Measurements from ENCODE around the gene VPS25. TPM values are rescaled to one million over a fixed set of nuclear protein-coding genes. Genes with fewer than 3 reads are reported as not detected.
"Not testable (repeated sequence)": the region's sequence is repeated elsewhere in the genome, so short reads cannot be mapped to it uniquely, and the experiment has no call there.

The VPS25 gene
- total RNA-seq, 1 donor from 2014 or later, result 24.5 TPM

DNA sequence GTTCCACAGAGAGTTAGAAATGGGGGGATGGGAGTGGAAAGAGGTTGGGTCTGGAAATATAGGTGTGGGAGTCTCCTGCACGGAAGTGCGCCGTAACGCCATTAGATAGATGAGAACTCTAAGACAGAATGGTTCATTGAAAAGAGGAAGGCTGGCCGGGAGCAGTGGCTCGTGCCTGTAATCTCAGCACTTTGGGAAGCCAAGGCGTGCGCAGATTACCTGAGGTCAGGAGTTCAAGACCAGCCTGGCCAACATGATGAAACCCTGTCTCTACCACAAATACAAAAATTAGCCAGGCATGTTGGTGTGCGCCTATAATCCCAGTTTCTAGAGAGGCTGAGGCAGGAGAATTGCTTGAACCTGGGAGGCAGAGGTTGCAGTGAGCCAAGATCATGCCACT, 5.2 kb upstream of the VPS25 start:
- not testable (repeated sequence) for DNase-seq

DNA sequence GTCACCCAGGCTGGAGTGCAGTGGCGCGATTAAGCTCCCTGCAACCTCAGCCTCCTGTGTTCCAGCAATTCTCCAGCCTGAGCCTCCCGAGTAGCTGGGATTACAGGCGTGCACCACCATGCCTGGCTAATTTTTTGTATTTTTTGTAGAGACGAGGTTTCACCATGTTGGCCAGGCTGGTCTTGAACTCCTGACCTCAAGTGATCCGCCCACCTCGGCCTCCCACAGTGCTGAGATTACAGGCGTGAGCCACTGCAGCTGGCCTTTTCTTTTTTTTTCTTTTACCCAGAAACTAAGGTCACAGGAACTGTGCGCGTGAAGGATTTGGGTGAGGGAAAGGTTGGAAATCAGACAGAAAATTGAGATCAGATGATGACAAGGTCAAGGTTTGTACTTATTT, 3.3 kb upstream of the VPS25 start:
- not testable (repeated sequence) for DNase-seq

DNA sequence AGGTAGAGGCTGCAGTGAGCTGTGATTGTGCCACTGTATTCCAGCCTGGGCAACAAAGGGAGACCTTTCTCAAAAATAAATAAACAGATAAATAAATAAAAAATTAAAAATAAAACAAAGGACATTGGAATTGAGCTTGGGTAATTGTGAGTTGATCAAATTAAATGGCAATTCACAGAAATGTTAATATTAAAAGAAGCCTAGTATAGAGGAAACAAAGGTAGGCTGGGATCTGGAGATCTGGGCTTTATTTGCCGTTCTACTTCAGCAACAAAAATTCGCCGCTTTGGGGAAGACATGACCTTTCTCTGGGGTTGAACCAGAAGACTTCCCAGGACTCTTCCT, 332 bp upstream of the VPS25 start:
- DNase-seq, result no peak

DNA sequence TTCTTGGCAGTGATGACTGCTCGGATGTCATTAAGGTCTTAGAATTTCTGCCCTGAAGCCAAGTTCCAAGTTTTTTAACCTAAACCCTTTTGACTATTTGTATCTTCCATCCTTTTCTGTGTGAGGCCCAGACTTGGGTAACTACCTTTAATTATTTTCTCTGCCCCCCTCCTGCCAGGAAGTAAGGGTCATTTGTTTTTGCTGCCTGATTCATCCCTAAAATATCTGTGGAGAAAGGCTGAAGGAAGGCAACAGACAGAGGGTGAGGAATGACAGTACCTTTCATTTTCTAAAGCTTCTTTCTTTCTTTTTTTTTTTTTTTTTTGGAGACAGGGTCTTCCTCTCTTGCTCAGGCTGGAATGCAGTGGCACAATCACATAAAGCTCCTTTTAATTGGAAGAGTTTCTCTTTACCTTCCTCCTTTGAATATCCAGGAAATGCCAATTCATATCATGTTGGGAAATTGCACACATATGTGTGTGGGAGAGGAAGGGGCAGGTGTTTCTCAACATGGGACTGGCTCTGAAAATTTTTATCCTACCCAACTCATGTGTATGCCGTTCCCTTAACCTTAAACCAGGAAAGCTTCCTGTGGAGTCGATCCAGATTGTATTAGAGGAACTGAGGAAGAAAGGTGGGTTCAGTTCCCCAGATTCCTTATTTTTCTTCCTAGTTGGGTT, 957 bp downstream of the VPS25 start:
- no peak for DNase-seq

DNA sequence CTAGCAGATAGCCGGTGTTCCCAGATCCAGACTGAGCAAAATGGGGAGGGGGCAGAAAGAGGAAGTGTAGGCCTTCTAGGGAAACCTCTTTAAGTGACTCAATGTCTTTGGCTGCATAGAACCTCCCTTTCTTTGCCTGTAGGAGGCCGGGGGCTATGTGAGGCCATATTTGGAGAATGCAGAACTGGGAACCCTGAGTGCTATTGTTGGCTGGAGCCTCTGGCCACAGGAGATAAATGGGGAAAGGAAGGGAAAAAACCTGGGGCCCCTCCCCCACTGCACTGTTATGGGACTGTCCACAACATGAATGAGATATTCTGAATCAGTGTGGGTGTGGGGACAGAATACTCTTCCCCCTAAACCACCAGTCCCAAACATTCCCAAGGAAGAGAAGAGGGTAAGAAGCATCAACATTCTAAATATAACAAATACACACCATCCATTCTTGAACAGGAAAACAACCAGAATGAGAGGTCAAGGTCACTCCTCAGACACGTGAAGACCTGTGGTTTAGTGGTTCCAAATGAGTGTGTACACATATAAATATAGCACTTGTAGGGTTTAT, 2.4 kb downstream of the VPS25 start:
- DNase-seq, result no peak

DNA sequence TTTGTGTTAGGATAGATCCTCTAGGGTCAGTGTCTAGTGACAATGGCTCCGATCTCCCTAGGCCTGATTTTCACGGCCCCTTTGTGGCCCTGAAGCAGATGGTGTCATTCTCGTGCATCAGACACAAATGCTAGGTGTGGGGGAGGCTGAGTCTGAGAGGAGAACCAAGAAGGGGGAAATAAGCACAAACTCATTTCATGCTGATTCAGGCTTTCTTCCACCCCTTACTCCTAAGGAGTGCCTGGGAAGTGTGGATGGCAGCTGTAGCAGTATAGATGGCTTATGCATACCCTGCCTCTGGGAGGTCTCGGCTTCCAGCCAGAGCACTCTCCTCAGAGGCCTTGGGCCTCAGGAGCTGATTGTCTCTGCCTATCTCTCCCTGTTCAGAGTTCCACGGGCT, 5.3 kb downstream of the VPS25 start:
- DNase-seq, result no peak

DNA sequence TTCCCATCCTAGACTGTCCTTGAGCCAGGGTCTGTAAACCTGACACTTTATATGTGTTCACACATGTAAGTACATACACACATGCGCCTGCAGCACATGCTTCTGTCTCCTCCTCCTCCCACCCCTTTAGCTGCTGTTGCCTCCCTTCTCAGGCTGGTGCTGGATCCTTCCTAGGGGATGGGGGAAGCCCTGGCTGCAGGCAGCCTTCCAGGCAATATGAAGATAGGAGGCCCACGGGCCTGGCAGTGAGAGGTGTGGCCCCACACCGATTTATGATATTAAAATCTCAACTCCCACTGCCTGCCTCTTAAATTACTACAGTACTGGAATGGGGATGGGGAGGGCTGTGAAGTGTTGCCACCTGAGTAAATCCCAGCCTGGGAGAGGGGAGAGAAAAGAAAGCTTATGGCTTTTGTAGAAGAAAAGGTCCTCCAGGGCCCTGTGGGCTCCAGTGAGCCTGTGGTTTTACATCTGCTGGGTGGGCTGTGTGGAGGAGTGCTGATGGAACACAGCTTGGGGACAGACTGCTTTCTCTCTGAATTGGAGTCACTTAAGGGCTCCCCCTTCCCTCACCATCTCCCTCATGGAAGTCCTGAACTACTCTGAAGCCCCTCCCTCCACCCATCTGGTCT, 6.2 kb downstream of the VPS25 start:
- DNase-seq, result no peak

DNA sequence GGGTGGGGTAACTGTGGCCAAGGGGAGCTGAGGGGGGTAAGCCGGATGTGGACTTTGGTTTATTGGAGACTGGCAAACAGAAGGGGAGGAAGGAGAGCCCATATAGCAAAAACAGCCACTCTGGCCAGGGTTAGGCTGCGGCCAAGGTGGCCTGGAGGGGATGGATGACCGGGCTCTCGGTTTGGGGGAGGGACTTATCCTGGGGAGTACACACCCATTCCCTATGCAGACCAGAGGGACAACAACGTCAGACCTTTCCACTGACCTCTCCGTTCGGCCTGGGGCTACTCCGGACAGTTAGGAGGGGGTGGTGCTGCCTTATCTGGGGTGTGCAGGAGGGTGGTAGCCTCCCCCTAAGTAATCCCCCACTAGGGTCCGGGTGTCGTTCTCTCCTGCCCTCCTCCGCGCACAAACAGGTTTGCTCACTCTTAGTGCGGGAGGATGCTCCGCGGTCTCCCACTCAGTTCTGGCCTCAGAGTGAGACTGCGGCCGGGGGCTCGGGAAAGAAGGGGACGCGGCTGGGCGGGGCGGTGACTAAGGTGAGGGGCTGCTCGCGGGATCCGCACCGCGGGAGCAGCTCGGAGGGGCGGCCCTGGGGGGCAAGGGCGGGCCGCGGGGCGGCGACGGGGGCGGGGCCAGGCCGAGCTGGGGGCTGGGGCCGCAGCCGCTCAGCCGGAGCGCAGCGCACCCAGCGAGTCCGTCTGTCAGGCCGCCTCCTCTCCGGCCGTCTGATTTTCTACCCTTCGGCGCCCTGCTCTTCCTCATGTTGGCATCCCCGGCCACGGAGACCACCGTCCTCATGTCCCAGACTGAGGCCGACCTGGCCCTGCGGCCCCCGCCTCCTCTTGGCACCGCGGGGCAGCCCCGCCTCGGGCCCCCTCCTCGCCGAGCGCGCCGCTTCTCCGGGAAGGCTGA, 6.9 kb downstream of the VPS25 start, which contains the start of gene WNK4:
WNK4 (plus strand) TSS at position 675 of the 915 bp plus-strand sequence; CDS start at position 764, 89 bp downstream.
- DNase-seq, result no peak

DNA sequence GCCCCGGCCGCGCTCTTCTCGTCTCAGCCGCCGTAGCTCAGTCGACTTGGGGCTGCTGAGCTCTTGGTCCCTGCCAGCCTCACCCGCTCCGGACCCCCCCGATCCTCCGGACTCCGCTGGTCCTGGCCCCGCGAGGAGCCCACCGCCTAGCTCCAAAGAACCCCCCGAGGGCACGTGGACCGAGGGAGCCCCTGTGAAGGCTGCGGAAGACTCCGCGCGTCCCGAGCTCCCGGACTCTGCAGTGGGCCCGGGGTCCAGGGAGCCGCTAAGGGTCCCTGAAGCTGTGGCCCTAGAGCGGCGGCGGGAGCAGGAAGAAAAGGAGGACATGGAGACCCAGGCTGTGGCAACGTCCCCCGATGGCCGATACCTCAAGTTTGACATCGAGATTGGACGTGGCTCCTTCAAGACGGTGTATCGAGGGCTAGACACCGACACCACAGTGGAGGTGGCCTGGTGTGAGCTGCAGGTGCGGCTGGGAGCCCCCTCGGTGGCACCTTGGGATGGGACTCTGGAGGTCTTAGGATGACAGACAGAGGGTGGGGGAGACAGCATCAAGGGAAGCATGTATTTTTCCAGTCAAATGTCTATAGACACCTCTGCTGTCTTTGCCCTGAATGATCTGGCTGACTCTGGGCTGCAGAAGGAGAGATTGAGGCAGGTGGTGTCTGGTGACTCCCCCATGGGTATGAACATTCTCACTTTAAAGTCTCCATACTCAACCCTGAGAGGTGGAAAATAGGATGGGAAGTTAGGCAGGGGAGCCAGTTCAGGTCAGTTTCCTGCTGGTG, 7.8 kb downstream of the VPS25 start:
- DNase-seq, result no peak

DNA sequence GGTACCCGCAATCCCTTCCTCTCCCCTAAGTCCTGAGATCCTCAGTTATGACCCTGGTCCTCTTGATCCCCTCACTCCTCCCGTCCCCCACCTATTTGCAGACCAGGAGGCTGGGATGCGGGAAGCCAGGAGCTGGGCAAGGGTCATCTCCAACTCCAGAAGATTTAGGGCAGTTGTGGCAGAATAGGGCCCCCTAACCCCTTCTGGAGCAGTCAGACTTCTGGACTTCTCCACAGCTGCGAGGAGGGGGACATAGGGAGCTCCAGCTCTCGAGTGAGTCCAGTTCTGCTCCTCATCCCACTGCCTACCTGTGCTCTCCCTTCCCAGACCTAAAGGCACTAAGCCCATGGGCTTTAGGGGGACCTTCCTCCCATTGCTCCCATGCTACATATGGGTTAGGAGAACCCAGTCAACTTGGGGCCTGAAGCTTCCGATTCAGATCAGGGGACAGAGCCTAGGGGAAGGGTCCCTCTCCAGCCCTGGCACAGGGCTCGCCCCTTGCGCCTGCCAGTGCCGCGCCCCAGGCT, 8.5 kb downstream of the VPS25 start:
- no peak for DNase-seq

DNA sequence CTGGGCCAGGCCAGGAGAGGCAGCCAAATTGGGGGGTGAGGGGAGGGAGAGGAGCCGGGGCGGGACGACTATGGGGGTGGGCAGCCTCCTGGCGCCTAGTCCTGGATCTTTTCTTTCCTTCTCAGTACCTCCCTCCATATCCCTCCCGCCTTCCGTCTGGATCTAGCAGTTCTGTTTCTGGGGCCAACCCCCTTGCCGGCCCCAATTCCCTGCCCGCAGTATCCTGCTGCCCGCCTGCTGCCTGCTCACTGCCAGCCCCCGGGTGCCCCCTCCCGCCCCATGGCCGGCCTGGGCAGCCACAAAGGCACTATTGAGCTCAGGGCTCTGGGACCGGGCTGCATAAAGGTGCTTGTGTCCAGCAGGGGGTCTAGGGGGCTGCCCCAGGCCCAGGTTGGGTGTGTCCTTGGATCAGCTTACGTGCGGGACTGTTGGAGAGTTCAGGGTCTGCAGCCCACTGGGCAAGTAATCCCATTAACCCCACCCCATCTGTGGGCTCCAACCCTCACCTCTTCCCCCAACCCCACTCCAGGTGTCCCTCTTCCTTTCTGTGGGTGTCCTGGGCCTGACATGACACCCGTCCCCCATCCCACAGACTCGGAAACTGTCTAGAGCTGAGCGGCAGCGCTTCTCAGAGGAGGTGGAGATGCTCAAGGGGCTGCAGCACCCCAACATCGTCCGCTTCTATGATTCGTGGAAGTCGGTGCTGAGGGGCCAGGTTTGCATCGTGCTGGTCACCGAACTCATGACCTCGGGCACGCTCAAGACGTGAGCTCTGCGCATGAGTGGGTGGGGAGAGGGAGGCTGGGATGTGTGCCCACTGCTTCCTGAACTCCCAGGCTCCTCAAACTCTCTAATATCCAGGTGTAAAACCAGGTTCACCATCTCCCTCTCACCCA, 9.2 kb downstream of the VPS25 start:
- DNase-seq, result no peak

DNA sequence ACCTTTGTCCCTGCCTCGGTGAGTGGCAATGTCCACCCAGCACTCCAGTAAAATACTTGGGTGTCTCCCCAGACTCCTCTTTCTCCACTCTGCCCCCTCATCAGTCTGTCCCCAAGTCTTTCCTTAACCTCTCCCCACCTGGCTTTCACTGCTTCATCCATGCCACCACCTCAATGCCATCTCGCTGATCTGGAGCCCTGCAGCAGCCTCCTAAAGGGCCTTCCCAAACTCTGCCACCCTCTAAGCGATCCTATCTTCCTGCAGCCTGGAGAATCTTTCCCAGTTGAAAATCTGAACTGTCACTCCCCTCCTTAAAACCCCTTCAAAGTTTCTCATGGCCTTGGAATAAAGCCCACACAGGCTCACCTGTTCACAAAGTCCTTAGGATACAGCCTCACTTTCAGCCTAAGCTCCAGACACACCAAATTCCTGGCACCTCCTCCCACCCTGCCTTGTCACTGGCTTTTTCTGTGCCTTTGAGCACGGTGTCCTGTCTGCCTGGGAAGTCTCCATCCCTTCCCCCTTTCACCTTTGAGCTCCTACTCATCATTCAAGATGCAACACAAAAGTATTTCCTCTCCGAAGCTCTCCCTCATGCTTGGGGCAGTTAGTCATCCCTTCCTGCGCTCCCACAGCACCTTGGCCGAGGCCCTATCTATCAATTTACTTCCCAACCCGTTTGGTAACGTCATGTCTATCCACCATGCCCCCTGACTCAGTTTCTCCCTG, 10.0 kb downstream of the VPS25 start:
- no peak for DNase-seq

DNA sequence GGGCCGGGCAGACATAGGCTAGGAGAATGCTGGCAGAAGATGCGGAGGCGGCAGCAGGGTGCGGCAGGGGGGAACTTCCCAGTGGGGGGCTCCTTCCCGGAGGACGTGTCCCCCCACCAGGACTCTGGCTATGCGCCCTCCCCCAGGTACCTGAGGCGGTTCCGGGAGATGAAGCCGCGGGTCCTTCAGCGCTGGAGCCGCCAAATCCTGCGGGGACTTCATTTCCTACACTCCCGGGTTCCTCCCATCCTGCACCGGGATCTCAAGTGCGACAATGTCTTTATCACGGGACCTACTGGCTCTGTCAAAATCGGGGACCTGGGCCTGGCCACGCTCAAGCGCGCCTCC, 10.5 kb downstream of the VPS25 start:
- DNase-seq, result no peak

DNA sequence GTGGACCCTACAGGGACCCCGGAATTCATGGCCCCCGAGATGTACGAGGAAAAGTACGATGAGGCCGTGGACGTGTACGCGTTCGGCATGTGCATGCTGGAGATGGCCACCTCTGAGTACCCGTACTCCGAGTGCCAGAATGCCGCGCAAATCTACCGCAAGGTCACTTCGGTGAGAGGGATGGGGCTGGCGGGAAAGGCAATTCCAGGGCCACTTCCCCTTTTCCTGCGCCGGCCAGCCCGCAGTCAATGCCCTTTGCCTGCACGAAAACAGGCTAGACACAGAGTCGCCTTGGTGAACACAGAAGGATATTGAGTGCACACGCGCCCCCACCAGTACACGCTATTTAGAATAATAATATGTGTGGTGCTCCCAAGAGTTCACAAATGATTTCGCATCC, 11.2 kb downstream of the VPS25 start:
- no peak for DNase-seq

DNA sequence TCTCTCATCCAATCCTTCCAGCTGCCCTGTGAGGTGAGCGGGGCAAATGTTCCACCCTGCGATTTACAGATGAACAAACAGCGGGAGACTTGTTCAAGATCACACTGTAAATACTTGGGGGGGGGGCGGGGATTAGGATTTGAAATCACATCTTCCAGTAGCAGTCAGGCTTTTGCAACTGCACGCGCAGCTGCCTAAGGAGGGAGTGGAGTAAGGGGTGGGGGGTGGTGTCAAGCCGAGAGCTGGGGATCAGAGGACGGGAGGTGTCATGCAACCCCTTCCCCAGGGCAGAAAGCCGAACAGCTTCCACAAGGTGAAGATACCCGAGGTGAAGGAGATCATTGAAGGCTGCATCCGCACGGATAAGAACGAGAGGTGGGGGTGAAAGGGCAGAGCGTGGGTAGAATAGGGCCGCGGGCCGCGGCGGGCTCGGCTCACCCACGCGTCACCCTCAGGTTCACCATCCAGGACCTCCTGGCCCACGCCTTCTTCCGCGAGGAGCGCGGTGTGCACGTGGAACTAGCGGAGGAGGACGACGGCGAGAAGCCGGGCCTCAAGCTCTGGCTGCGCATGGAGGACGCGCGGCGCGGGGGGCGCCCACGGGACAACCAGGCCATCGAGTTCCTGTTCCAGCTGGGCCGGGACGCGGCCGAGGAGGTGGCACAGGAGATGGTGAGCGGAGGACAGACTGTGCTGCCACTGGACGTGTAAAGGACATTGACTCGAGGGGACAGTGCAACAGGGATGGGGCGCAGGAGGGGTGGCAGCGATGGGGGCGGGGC, 11.8 kb downstream of the VPS25 start:
- no peak for DNase-seq

DNA sequence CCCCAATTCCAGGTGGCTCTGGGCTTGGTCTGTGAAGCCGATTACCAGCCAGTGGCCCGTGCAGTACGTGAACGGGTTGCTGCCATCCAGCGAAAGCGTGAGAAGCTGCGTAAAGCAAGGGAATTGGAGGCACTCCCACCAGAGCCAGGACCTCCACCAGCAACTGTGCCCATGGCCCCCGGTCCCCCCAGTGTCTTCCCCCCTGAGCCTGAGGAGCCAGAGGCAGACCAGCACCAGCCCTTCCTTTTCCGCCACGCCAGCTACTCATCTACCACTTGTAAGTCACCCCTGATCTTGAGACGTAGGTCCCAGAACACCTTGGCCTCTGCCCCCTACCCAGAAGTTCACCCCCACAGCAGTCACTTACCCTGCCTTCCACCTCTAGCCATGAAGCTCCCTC, 14.0 kb downstream of the VPS25 start:
- no peak for DNase-seq

DNA sequence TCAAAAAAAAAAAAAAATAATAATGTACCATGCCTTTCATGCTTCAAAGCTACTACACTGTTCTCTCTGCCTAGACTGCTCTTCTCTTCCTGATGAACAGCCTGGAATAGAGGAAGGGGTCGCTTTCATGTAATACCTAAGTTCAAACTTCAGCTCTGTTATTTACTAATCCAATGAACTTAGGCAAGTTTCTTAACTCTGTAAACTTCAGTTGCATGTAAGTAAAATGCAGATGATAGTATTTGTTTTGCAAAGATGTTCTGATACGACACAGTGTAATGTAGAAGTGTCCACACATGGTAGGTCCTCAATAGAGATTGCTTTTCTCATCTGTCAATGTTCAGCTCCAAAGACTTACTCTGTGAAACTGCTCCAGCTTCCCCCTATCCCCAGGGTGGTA, 18.7 kb downstream of the VPS25 start:
- no peak for DNase-seq

DNA sequence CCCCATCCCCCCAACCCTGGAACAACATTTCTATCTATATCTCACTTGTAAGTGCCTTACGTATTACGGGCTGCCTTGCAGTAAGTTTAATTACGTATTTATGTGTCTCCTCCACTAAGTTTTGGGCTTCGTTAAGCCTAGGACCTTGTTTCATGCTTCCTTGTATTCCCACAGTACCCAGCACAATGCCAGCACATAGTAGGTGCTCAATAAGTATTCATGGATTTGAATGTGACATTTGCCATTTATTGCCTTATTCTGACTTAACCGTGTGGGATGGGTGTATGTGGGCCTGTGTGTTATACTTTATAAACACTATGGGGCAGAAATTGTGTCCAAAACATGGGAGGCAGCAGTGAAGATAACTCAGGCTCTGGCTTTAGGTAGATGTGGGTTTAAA, 19.3 kb downstream of the VPS25 start:
- no peak for DNase-seq

DNA sequence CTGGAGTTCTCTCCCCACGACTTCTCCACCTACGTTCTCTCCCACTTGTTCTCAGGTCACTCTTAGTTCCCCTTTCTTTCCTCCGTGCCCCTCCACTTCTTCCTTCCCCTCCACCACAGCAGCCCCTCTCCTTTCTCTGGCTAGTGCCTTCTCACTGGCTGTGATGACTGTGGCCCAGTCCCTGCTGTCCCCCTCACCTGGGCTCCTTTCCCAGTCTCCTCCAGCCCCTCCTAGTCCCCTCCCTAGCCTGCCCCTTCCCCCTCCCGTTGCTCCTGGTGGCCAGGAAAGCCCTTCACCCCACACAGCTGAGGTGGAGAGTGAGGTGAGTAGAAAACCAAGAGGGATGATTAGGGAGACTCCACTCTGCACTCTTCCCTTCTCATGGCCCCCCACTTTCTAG, 21.8 kb downstream of the VPS25 start:
- no peak for DNase-seq

Data from occipital lobe (tissue), 2 donors.